GM23338 (cell line): ENCODE results near the gene GPC6. TPM values are rescaled to one million over a fixed set of nuclear protein-coding genes. Genes with fewer than 3 reads are reported as not detected.

Experiments
- ATAC-seq: fragments of 200-7000 bp; cut with Tn5 transposase; 3 replicates; pipeline ENCODE4 v1.9.1; 2020
- DNase-seq: peaks from one replicate; pipeline ENCODE4 v3.0.0-alpha.2; 2015; ENCODE audit warnings: low spot score
- H2AFZ ChIP-seq: fragments of 200-600 bp; sonication (generic); 2 replicates; pipeline ENCODE4 v1.8.0; 2016; ENCODE audit warnings: antibody characterized with exemption, mild to moderate bottlenecking, moderate library complexity
- H3F3A ChIP-seq: fragments of 200-600 bp; sonication (generic); replicated peaks from 2 replicates; pipeline ENCODE4 v1.8.0; 2017; ENCODE audit warnings: antibody characterized with exemption, mixed run types, low read depth
- H3K27ac ChIP-seq: fragments of 200-600 bp; sonication (generic); 2 replicates; pipeline ENCODE4 v1.6.1; 2016; ENCODE audit warnings: low read depth
- H3K27me3 ChIP-seq: fragments of 200-600 bp; sonication (generic); 2 replicates; pipeline ENCODE4 v1.8.0; 2016; ENCODE audit warnings: mild to moderate bottlenecking, mixed run types, moderate library complexity; ENCODE audit not compliant: insufficient read depth
- H3K36me3 ChIP-seq: fragments of 200-600 bp; sonication (generic); 2 replicates; pipeline ENCODE4 v1.8.0; 2016; ENCODE audit warnings: mild to moderate bottlenecking; ENCODE audit not compliant: insufficient read depth
- H3K4me1 ChIP-seq: fragments of 200-600 bp; sonication (generic); 2 replicates; pipeline ENCODE4 v1.8.0; 2016; ENCODE audit warnings: mild to moderate bottlenecking, moderate library complexity; ENCODE audit not compliant: insufficient read depth
- H3K4me2 ChIP-seq: fragments of 200-600 bp; sonication (generic); 2 replicates; pipeline ENCODE4 v1.7.1; 2017; ENCODE audit warnings: mixed run types
- H3K4me3 ChIP-seq: fragments of 200-600 bp; sonication (generic); 2 replicates; pipeline ENCODE4 v1.6.1; 2016; ENCODE audit warnings: mixed run types
- H3K79me2 ChIP-seq: fragments of 200-600 bp; sonication (generic); replicated peaks from 2 replicates; pipeline ENCODE4 v1.8.0; 2017; ENCODE audit warnings: mild to moderate bottlenecking; ENCODE audit not compliant: insufficient read depth
- H3K9me2 ChIP-seq: fragments of 200-600 bp; sonication (generic); 2 replicates; pipeline ENCODE4 v1.8.0; 2017; ENCODE audit not compliant: insufficient read depth
- H4K20me1 ChIP-seq: fragments of 200-600 bp; sonication (generic); replicated peaks from 2 replicates; pipeline ENCODE4 v1.8.0; 2017; ENCODE audit warnings: mild to moderate bottlenecking; ENCODE audit not compliant: insufficient read depth
- H3K27ac Mint-ChIP-seq: 2 replicates; pipeline ENCODE4 v1.8.0; 2020; ENCODE audit warnings: inconsistent platforms, mild to moderate bottlenecking, moderate library complexity, mixed read lengths
- H3K27me3 Mint-ChIP-seq: 3 replicates; pipeline ENCODE4 v1.8.0; 2022; ENCODE audit warnings: low read depth, mild to moderate bottlenecking, moderate library complexity, mixed read lengths, inconsistent platforms; ENCODE audit not compliant: insufficient read depth, poor library complexity
- H3K36me3 Mint-ChIP-seq: 3 replicates; pipeline ENCODE4 v1.8.0; 2021; ENCODE audit warnings: low read depth, mild to moderate bottlenecking, inconsistent platforms, moderate library complexity, mixed read lengths
- H3K4me1 Mint-ChIP-seq: 3 replicates; pipeline ENCODE4 v1.8.0; 2020; ENCODE audit warnings: mild to moderate bottlenecking, inconsistent platforms, mixed read lengths
- H3K4me3 Mint-ChIP-seq: 3 replicates; pipeline ENCODE4 v1.8.0; 2021; ENCODE audit warnings: moderate library complexity, mild to moderate bottlenecking, inconsistent platforms, mixed read lengths
- H3K9me3 Mint-ChIP-seq: 3 replicates; pipeline ENCODE4 v1.8.0; 2020; ENCODE audit warnings: moderate library complexity, mild to moderate bottlenecking, inconsistent platforms, mixed read lengths
- CREB1 ChIP-seq: fragments of 250-450 bp; sonication (Bioruptor Pico); IDR thresholded peaks from 2 replicates; pipeline ENCODE4 v1.5.0; 2020; ENCODE audit warnings: low read depth, mild to moderate bottlenecking, moderate library complexity
- CTCF ChIP-seq, 2 experiments: fragments of 200-600 bp in 1 of 2; sonication (generic) in 1 of 2; conservative IDR thresholded peaks; 2 replicates each; pipeline versions ENCODE4 v1.5.1 to v1.6.1; 2016 to 2017; ENCODE audit warnings: antibody characterized with exemption in 2 of 2, low read depth in 2 of 2, mild to moderate bottlenecking in 2 of 2, moderate library complexity in 1 of 2
- ETS1 ChIP-seq: IDR thresholded peaks from 2 replicates; pipeline ENCODE4 v1.6.1; 2016; ENCODE audit warnings: antibody characterized with exemption
- EZH2 ChIP-seq: fragments of 200-600 bp; sonication (generic); IDR thresholded peaks from one replicate; pipeline ENCODE4 v1.8.0; 2017; ENCODE audit warnings: antibody characterized with exemption, mild to moderate bottlenecking, low read depth; ENCODE audit not compliant: unreplicated experiment
- EZH2phosphoT487 ChIP-seq: fragments of 200-600 bp; sonication (generic); IDR thresholded peaks from one replicate; pipeline ENCODE4 v1.8.1; 2018; ENCODE audit warnings: antibody characterized with exemption; ENCODE audit not compliant: unreplicated experiment
- JUNB ChIP-seq: IDR thresholded peaks from one replicate; pipeline ENCODE4 v1.6.1; 2016; ENCODE audit warnings: antibody characterized with exemption; ENCODE audit not compliant: unreplicated experiment
- NANOG ChIP-seq: IDR thresholded peaks from 2 replicates; pipeline ENCODE4 v1.6.1; 2016; ENCODE audit warnings: antibody characterized with exemption, borderline replicate concordance
- POLR2AphosphoS5 ChIP-seq: IDR thresholded peaks from 2 replicates; pipeline ENCODE4 v1.6.1; 2016; ENCODE audit warnings: antibody characterized with exemption, low read depth
- REST ChIP-seq: IDR thresholded peaks from one replicate; pipeline ENCODE4 v1.6.1; 2018; ENCODE audit warnings: antibody characterized with exemption; ENCODE audit not compliant: unreplicated experiment
- STAT1 ChIP-seq: IDR thresholded peaks from one replicate; pipeline ENCODE4 v1.6.1; 2016; ENCODE audit warnings: antibody characterized with exemption; ENCODE audit not compliant: unreplicated experiment
- ZNF114 ChIP-seq: fragments of 250-450 bp; sonication (Bioruptor Pico); IDR thresholded peaks from 2 replicates; pipeline ENCODE4 v1.5.0; 2020; ENCODE audit warnings: mild to moderate bottlenecking, moderate library complexity
- ZNF331 ChIP-seq: fragments of 250-450 bp; sonication (Bioruptor Pico); IDR thresholded peaks from 2 replicates; pipeline ENCODE4 v1.5.0; 2020; ENCODE audit warnings: low read depth, mild to moderate bottlenecking, moderate library complexity
- ZNF462 ChIP-seq: fragments of 250-450 bp; sonication (Bioruptor Pico); IDR thresholded peaks from 2 replicates; pipeline ENCODE4 v1.5.0; 2020; ENCODE audit warnings: mild to moderate bottlenecking, moderate library complexity
- polyA plus RNA-seq: library from polyadenylated mRNA; unstranded; fragments of >200 nt; fragmentation: Nextera tagmentation; extraction: Ambion mirVana; gene quantifications from 2 replicates; pipeline ENCODE4 v1.2.1, GENCODE V29; 2016
- total RNA-seq: library from RNA; depleted of rRNA; stranded (reverse); fragments of >200 nt; shearing (Covaris generic); gene quantifications from 2 replicates; pipeline ENCODE4 v1.2.3, GENCODE V29; 2014

The GPC6 gene
- total and polyA plus RNA-seq, 2 experiments from 2014 or later = 6.4 to 28.6 TPM

GRCh38 chr13:93230261-93230855, 3.8 kb downstream of the GPC6 start:
- no peaks in the 10 kb centered on the region for H3K9me3 Mint-ChIP-seq
- Histone ChIP-seq H2AFZ (no peak overlapping the region), H3K79me2 (peaks cover 61% of the 10 kb centered on the region), H3K27me3 (peaks cover 13% of the 10 kb centered on the region), H3K4me3 (peak overlapping the region; percentile 62), H3K9me2 (no peaks in the 10 kb centered on the region), H3K36me3 (no peaks in the 10 kb centered on the region), H3K4me1 (peaks cover 59% of the 10 kb centered on the region), H3K4me2 (peak overlapping the region; percentile 84), H4K20me1 (peaks cover 13% of the 10 kb centered on the region), H3K27ac (no peak overlapping the region), H3F3A (no peaks in the 10 kb centered on the region)
- H3K27me3 Mint-ChIP-seq = peaks cover 9% of the 10 kb centered on the region
- ATAC-seq (no peak), DNase-seq (no peak)
- peak overlapping the region; percentile 92; the same call in 2 of the 3 replicates for H3K4me3 Mint-ChIP-seq
- H3K4me1 Mint-ChIP-seq = peaks cover 64% of the 10 kb centered on the region
- no peak overlapping the region for H3K27ac Mint-ChIP-seq
- H3K36me3 Mint-ChIP-seq = peaks cover 6% of the 10 kb centered on the region; the same call in 1 of the 3 replicates
- TF ChIP-seq CTCF (conservative IDR thresholded peaks at IDR 0.05; ENCODE audit: low read depth in 2 of 2) (no peak), ZNF462 (CRISPR knock-in tag) (no peak), REST (no peak), EZH2phosphoT487 (no peak), STAT1 (no peak), JUNB (no peak), EZH2 (no peak), POLR2AphosphoS5 (no peak), CREB1 (CRISPR knock-in tag) (no peak), ZNF331 (CRISPR knock-in tag) (no peak), ETS1 (no peak), NANOG (no peak), ZNF114 (CRISPR knock-in tag) (no peak)
